ENCODE results near the gene ZNF692.

The ZNF692 gene

DNA sequence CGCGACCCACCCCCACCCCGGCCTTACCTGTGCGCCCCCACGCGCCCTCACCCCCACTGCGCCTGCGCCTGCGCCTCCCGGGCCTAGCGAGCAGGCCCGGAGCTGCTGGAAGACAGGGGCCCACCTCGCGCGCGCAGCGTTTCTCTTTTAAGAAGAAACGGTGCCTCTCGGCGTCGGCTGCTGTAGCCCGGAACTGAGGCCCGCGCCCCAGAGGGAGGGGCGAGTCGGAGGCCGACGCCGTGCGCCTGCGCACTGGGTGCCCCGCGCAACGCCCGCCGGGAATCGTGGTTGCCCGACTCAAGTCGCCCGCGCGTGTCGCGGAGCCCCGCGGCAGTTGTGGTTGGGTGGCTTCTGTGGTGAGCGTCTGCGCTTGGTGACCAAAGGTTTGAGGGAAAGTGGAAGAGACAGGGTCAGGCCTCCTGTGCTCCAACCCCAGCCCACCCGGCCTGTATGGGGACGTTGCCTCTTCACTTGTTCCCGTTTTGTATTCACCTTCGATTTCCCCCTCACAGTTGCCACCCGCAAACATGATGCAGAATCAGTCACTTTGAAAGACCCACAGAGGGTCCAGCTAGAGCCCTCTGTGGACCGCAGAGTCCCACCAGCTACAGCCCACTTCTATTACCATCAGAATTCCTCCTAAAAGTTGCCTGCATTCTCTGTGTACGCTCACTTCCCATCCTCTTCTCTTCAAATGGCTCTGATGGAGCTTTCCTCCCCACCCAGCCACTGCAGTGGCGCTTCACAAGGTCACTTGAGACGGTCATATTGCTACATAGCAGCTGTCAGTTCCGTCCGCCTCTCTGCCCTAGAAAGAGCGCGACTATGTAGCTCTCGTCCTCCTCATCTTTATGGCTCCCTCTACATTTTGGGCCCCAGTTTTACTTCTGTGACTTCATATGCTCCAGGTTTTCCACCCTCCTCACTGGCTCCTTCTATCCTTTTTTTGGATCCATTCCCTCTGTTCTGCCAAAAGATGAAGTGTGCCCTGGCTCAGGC lies at the start of gene ZNF692:
Gene ZNF692 (minus strand): TSS at position 195 of the 999 bp plus-strand sequence. CDS start 776 bp downstream, outside the sequence.
- peak within 1 kb of the TSS; percentile 89 for H3K9ac ChIP-seq (ENCODE audit: low read depth, low read length)
- no peaks in the 10 kb centered on the region for H3K9me3 ChIP-seq (ENCODE audit: insufficient read depth, low read depth, low read length)
- peak within 1 kb of the TSS; percentile 78 for H3K4me3 ChIP-seq (ENCODE audit: low read length)
- H3K27ac ChIP-seq (ENCODE audit: low read length): peak within 1 kb of the TSS; percentile 36
- peaks cover 22% of the 10 kb centered on the region for H3K36me3 ChIP-seq (ENCODE audit: insufficient read depth, low read depth, low read length)
- H3K4me1 ChIP-seq (ENCODE audit: insufficient read depth, low read length): peaks cover 5% of the 10 kb centered on the region; the same call in 1 of the 2 replicates
- peaks cover 38% of the 10 kb centered on the region for H3K27me3 ChIP-seq (ENCODE audit: insufficient read depth, low read length)

GRCh38 chr1:248906753-248907661 lies 48.1 kb upstream of the ZNF692 start:
- Histone ChIP-seq H3K27me3 (ENCODE audit: insufficient read depth, low read length) (no peaks in the 10 kb centered on the region), H3K36me3 (ENCODE audit: insufficient read depth, low read depth, low read length) (peaks cover 5% of the 10 kb centered on the region; the same call in 1 of the 2 replicates), H3K4me3 (ENCODE audit: low read length) (peak overlapping the region; percentile 86), H3K9ac (ENCODE audit: low read depth, low read length) (peak overlapping the region; percentile 89), H3K27ac (ENCODE audit: low read length) (peak overlapping the region; percentile 91), H3K9me3 (ENCODE audit: insufficient read depth, low read depth, low read length) (no peaks in the 10 kb centered on the region), H3K4me1 (ENCODE audit: insufficient read depth, low read length) (peaks cover 19% of the 10 kb centered on the region; the same call in 1 of the 2 replicates)

DNA sequence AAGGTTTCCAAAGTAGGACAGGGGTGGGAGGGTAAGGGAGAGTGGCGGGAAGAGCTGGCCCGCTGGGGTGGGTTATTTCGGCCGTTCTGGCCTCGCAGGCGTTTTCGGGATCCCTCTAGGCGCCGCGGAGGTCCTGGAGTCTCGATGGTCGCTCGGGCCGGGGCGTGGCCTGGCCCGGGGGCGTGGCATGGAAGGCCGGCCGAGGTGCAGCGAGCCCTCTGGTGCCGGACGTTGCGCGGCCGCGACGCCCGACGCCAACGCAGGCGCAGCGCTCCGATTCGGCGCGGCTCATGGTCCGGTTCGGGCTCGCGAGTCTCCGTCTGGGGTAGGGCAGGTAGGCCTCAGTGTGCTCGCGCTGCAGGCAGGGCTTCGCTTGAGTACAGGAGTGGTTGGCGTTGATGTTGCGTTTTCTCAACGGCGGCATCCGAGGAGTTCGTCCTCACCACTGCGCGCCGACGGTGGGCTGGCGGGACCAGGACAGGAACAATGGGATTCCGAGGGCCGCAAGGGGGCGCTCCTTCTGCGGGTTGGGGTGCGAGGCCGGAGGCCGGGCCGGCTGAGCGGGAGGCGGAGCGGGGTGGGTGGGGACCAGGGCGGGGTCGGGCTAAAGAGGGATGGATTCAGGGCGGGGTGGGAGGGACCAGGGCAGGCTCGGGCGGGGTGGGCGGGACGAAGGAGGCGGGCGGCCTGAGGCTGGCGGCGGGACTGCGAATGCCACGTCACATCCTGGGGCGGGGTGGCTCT lies 47.3 kb upstream of the ZNF692 start, which contains the start of gene PGBD2:
Gene PGBD2 (plus strand): TSS at position 227 of the 744 bp plus-strand sequence. CDS start 7,628 bp downstream, outside the sequence.
- H3K9me3 ChIP-seq (ENCODE audit: insufficient read depth, low read depth, low read length): no peaks in the 10 kb centered on the region
- peak within 1 kb of the TSS; percentile 91 for H3K27ac ChIP-seq (ENCODE audit: low read length)
- H3K27me3 ChIP-seq (ENCODE audit: insufficient read depth, low read length): no peaks in the 10 kb centered on the region
- H3K36me3 ChIP-seq (ENCODE audit: insufficient read depth, low read depth, low read length): peaks cover 5% of the 10 kb centered on the region; the same call in 1 of the 2 replicates
- H3K4me1 ChIP-seq (ENCODE audit: insufficient read depth, low read length): peaks cover 19% of the 10 kb centered on the region; the same call in 1 of the 2 replicates
- H3K4me3 ChIP-seq (ENCODE audit: low read length): peak within 1 kb of the TSS; percentile 86
- peak within 1 kb of the TSS; percentile 89 for H3K9ac ChIP-seq (ENCODE audit: low read depth, low read length)

DNA sequence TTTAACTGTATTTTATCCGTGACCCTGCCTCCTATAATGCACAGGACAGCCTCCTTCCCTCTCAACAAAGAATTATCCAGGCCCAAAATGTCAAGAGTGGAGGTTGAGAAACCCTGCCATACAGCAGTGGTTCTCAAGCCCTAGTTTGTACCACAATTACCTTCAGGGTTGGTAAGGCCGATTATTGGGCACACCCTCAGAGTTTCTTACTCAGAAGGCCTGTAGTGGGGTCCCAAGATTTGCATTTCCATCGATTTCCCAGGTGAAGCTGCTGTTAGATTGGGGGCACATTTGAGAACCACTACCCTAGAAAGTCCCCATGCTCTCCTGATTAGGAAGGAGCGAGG lies 46.8 kb upstream of the ZNF692 start:
- H3K9ac ChIP-seq (ENCODE audit: low read depth, low read length): peak overlapping the region; percentile 88
- H3K27ac ChIP-seq (ENCODE audit: low read length): peak overlapping the region; percentile 56
- no peaks in the 10 kb centered on the region for H3K27me3 ChIP-seq (ENCODE audit: insufficient read depth, low read length)
- H3K4me3 ChIP-seq (ENCODE audit: low read length): peak overlapping the region; percentile 75
- no peaks in the 10 kb centered on the region for H3K9me3 ChIP-seq (ENCODE audit: insufficient read depth, low read depth, low read length)
- H3K4me1 ChIP-seq (ENCODE audit: insufficient read depth, low read length): peaks cover 19% of the 10 kb centered on the region; the same call in 1 of the 2 replicates
- peaks cover 3% of the 10 kb centered on the region; the same call in 1 of the 2 replicates for H3K36me3 ChIP-seq (ENCODE audit: insufficient read depth, low read depth, low read length)

GRCh38 chr1:248904437-248905216 lies 45.7 kb upstream of the ZNF692 start:
- H3K36me3 ChIP-seq (ENCODE audit: insufficient read depth, low read depth, low read length): no peaks in the 10 kb centered on the region
- H3K4me3 ChIP-seq (ENCODE audit: low read length): 0 out of 2 replicates have a peak overlapping the region, but pooled peaks have one; percentile 75
- peak overlapping the region; percentile 88; the same call in 1 of the 2 replicates for H3K9ac ChIP-seq (ENCODE audit: low read depth, low read length)
- peaks cover 19% of the 10 kb centered on the region; the same call in 1 of the 2 replicates for H3K4me1 ChIP-seq (ENCODE audit: insufficient read depth, low read length)
- no peaks in the 10 kb centered on the region for H3K27me3 ChIP-seq (ENCODE audit: insufficient read depth, low read length)
- H3K27ac ChIP-seq (ENCODE audit: low read length): no peak overlapping the region
- no peaks in the 10 kb centered on the region for H3K9me3 ChIP-seq (ENCODE audit: insufficient read depth, low read depth, low read length)

DNA sequence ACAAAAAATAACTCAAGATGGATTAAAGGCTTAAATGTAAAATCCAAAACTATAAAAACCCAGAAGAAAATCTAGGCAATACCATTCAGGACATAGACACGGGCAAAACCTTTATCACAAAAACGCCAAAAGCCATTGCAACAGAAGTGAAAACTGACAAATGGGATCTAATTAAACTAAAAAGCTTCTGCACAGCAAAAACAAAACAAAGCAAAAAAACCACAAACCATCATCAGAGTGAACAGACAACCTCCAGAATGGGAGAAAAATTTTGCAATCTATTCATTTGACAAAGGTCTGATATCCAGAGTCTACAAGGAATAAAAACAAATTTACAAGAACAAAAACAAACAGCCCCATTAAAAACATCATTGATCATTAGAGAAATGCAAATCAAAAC lies 42.7 kb upstream of the ZNF692 start:
- Histone ChIP-seq H3K9ac (ENCODE audit: low read depth, low read length) (no peak overlapping the region), H3K36me3 (ENCODE audit: insufficient read depth, low read depth, low read length) (no peaks in the 10 kb centered on the region), H3K9me3 (ENCODE audit: insufficient read depth, low read depth, low read length) (no peaks in the 10 kb centered on the region), H3K4me1 (ENCODE audit: insufficient read depth, low read length) (peaks cover 11% of the 10 kb centered on the region; the same call in 1 of the 2 replicates), H3K27me3 (ENCODE audit: insufficient read depth, low read length) (no peaks in the 10 kb centered on the region), H3K27ac (ENCODE audit: low read length) (no peak overlapping the region), H3K4me3 (ENCODE audit: low read length) (no peak overlapping the region)

DNA sequence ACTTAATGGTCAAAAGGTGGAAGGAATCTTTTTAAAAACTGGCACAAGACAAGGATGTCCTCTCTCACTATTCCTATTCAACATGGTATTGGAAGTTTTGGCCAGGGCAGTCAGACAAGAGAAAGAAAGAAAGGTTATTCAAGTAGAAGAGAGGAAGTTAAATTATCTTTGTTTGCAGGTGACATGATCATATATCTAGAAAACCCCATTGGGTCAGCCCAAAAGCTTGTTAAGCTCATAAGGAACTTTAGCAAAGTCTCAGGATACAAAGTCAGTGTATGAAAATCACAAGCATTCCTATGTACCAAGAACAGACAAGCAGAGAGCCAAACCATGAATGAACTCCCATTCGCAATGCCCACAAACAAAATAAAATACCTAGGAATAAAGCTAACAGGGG lies 41.8 kb upstream of the ZNF692 start:
- no peak overlapping the region for H3K4me3 ChIP-seq (ENCODE audit: low read length)
- H3K27me3 ChIP-seq (ENCODE audit: insufficient read depth, low read length): no peaks in the 10 kb centered on the region
- H3K9ac ChIP-seq (ENCODE audit: low read depth, low read length): no peak overlapping the region
- H3K36me3 ChIP-seq (ENCODE audit: insufficient read depth, low read depth, low read length): no peaks in the 10 kb centered on the region
- H3K9me3 ChIP-seq (ENCODE audit: insufficient read depth, low read depth, low read length): no peaks in the 10 kb centered on the region
- peaks cover 11% of the 10 kb centered on the region; the same call in 1 of the 2 replicates for H3K4me1 ChIP-seq (ENCODE audit: insufficient read depth, low read length)
- H3K27ac ChIP-seq (ENCODE audit: low read length): no peak overlapping the region

- no peak overlapping the region for H3K4me3 ChIP-seq (ENCODE audit: low read length)
- 0 out of 2 replicates have a peak, but pooled peaks cover 4% of the 10 kb centered on the region for H3K27me3 ChIP-seq (ENCODE audit: insufficient read depth, low read length)
- H3K9ac ChIP-seq (ENCODE audit: low read depth, low read length): no peak overlapping the region
Measured at GRCh38 chr1:248897412-248898337, 38.8 kb upstream of the ZNF692 start.

DNA sequence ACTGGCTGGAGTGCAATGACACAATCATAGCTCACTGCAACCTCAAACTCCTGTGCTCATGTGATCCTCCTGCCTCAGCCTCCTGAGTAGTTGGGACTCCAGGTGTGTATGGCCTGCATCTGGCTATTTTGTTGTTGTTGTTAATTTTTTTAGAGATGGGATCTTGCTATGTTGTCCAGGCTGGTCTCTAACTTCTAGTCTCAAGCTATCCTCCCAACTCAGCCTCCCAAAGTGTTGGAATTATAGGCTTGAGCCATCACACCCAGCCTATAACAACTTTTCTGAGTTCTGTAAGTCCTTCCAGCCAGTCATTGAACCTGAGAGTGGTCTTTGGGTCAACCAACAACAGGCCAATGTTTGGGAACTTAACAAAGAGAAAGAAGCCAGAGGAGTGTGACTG lies 36.0 kb upstream of the ZNF692 start:
- Histone ChIP-seq H3K27me3 (ENCODE audit: insufficient read depth, low read length) (0 out of 2 replicates have a peak, but pooled peaks cover 4% of the 10 kb centered on the region), H3K4me3 (ENCODE audit: low read length) (no peak overlapping the region), H3K9ac (ENCODE audit: low read depth, low read length) (no peak overlapping the region), H3K36me3 (ENCODE audit: insufficient read depth, low read depth, low read length) (no peaks in the 10 kb centered on the region), H3K9me3 (ENCODE audit: insufficient read depth, low read depth, low read length) (no peaks in the 10 kb centered on the region), H3K4me1 (ENCODE audit: insufficient read depth, low read length) (no peaks in the 10 kb centered on the region), H3K27ac (ENCODE audit: low read length) (no peak overlapping the region)

More at GRCh38 chr1:248897412-248898337, 38.8 kb upstream of the ZNF692 start:
- Histone ChIP-seq H3K9me3 (ENCODE audit: insufficient read depth, low read depth, low read length) (no peaks in the 10 kb centered on the region), H3K4me1 (ENCODE audit: insufficient read depth, low read length) (no peaks in the 10 kb centered on the region), H3K36me3 (ENCODE audit: insufficient read depth, low read depth, low read length) (no peaks in the 10 kb centered on the region), H3K27ac (ENCODE audit: low read length) (no peak overlapping the region)

All from iPS-20b (cell line).